GM19025 (cell line): ENCODE results near the gene EEFSEC.

Source experiments
- ATAC-seq: cut with Tn5 transposase; IDR thresholded peaks from one replicate; pipeline ENCODE4 v1.9.1; 2021; ENCODE audit warnings: mild to moderate bottlenecking, low read depth, moderate library complexity; ENCODE audit not compliant: unreplicated experiment

The EEFSEC gene

DNA sequence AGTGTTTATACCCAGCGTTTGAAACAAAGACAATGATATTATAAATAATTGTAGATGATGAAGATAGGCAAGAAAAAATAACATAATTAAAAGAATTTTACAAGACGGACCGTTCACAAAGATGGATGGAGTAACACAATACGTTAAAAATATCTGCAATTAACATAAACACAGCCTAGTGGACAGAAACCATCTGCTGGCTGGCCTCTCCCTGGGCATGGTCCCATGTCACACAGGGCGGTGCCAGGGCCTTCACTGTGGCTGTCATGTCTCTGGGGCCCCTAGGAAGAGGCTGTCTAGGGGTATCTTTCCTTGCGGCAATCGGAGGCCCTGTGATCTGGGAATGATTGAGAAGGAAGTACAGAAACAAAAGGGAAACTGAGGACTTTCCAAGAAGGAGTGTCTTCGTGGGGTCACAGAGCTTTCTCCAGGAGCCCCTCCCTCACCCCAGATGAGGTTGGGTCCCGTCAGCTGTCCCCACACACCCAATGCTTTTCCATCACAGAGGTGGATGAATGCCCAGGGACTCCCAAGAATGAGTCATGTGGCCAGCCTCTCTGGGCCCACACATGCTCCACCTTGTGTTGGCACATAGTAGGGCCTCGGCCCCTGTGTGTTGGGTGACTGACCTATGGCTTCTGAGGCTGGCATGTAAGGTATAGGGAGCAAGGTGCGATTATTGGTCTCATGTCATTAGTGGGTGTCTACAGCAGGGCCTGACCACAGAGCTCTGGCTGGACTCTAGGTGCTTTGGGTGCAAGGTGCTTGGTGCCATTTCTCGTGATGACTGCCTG, 226.3 kb downstream of the EEFSEC start:
- ATAC-seq = no peak

DNA sequence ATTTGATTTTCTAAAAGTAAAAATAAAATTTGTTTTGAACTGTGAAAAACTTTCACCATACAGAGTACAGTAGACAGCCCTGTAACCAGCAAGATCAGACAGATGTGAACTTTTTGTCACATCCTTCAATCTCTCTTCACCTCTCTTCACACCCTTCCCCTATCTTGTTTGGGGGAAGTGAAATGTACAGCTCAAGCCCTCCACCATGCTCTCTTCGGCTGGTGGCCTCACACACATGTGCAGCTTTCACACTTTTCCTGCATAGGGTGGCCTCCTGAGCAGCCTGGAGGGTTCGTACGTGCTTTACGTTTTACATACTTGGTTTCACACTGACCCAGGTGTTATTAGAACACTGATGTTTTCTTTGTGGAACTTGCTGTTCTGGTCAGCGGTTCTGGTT, 227.0 kb downstream of the EEFSEC start:
- ATAC-seq = no peak

DNA sequence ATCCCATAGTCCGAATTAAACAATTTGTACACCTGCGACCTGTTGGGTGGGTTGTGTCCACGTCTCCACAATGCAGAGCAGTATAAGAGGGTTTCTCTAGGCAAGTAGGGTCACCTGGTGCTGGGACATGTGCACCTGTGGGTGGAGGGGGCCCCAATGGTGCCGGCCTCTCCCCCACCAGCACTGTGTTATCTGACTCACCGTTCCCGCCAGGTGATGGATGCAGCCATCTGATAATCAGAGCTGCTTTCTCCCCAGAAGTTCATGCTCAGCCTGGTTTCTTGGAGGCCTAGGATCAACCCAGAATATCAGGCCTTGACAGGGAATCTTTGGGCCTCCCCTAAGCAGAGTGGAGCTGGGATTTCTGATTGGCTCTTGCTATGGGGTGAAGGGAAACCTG, 227.4 kb downstream of the EEFSEC start:
- no peak for ATAC-seq

DNA sequence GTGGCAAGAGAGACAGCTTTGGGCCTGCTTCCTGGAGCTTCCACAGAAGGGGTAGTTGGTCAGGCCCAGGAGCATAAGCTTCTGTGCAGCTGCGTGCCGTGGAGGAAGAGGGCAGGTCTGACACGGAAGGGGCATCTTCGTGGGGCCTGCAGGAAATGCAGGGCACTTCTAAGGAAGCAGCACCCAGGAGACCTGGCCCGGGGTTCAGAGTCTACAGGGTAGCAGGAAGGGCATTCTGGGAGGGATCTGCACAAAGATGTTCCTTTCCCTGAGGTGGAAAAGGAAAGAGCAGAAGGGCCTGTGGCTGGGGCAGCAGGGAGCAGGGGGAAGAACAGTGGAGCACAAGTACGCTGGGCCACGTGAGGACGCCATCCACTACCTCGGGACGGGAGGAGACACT, 228.3 kb downstream of the EEFSEC start:
- ATAC-seq = no peak

DNA sequence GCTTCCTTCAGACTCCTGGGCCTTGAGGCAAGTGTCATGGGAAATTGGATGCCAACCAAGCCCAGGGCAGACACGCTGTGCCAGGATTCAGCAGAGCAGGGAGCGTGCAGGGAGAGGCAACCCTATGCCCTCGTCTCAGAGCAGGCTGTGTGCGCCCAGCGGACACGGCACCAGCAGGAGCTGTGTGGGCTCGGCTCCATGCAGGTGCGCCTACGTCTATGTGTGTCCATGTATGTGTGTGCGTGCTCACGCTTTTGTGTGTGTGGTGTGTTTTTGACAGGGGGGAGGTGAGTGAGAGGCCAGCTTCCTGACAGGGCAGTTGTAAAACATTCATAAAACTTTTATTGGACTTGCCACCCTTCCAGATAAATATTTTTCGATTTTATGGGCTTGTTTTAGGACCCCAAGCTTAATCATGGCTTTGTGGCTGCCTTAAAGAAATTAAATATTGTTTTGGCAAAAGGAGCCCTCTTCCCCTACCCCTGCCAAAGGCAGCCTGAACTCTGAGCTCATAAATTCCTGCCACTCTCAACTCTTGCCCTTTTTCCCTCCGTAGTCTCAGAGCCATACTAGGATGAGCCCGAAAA, 229.0 kb downstream of the EEFSEC start:
- no peak for ATAC-seq

DNA sequence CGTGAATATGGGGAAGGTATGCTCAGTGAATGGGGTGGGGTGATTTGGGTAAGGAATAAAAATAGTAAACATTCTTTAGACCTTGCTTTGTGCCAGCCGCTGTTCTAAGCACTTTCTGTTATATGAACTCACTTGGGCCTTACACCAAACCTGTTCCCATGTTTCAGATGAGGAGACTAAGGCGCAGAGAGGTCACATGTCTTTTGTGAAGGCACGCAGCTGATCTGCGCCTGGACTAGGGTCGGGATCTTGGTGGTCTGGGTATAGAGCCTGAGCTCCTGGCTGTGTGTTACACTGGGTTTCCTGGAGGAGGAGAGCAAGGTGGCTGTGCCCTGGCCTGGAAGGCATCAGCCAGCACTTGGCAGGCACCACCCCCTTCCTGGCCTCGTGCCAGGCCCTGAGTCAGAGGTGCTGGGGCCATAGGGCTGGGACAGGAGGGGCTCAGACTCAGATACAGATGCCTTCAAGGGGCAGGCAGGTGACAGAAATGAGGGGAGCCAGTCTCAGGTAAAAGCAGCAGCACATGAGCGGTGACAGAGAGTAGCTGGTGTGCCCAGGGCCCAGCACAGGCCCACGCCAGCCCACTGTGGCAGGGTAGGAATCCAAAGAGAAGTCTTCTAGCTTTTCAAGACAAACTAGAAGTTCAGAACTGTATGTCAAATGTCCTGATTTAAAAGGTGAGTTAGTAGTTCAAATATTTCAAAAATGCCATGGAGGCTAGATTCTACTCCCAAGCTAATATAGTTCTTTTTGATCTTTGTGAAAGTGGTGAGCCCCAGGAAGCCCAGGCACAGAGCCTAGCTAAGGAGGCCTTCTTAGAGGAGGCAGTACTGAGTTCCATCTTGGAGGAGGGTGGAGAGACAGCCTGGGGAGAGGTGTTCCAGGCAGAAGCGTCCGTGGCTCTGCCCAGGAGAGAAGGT, 230.3 kb downstream of the EEFSEC start:
- no peak for ATAC-seq

DNA sequence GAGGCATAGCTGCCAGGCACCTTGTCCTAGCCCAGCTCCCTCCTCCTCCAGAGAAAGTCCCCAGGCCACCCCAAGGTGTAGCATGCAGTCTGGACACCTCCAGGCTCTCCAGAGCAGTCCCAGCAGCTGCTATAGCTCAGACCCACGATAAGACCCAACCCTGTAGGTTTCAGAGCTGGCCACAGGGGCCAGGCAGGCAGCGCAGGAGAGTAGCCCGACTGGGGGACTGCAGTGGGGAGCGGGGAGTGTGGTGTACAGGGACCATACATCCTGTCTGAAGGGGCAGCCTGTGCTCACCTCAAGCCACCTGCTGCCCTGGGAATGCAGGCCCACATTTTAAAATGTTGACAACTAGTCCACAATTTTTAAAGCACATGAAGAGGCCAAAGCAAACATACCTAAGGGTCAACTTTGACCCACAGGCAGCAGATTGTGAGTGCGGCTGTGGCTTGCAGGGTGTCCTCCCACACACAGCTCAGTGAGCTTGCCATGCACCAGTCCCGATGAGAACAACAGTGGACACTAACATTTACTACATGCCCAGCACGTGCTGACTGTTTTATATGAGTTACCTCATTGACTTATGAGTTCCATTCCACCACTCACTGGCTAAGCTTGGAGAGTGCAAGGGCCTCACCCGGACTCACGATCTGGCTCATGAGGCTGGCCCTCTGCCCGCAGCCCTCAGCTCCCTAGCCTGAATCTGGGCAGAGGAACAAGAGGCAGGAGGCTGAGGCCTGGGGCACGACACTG, 232.0 kb downstream of the EEFSEC start:
- ATAC-seq = no peak

DNA sequence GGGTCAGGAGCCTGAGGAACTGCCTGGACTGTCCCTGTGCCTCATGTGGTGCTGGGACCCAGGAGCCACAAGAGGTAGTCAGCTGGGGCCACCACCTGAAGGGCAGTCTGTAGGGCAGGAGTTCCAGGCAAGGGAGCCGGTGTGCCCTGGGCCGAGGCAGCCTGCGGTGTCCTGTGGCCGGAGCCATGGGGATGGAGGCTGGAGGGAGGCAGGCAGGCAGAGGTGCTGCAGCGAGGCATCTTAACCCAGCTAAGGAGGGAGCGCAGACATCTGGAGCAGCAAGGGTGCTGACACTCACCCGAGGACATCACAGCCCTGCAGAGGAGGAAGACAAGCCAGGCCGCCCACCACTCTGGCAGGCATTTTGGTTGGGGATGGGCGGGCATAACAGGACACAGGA, 235.7 kb downstream of the EEFSEC start:
- no peak for ATAC-seq

DNA sequence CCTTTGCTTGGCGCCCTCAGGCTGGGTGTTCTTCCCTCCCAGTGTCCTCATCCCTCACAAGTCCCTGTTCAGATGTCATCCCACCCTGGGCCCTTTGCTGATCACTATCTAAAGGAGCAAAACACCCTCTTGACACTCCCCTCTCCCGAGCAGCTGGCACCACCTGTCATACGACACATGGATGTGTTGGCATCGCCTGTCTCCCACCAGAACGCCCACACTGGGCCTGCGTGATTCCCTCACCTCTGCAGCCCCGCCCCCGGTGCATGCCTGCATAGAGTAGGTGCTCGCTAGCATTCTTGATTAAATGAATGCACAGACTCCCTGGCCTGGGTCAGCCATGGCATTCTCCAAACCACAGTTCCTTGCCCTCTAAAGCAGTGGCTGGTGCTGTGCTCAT, 237.6 kb downstream of the EEFSEC start:
- no peak for ATAC-seq

DNA sequence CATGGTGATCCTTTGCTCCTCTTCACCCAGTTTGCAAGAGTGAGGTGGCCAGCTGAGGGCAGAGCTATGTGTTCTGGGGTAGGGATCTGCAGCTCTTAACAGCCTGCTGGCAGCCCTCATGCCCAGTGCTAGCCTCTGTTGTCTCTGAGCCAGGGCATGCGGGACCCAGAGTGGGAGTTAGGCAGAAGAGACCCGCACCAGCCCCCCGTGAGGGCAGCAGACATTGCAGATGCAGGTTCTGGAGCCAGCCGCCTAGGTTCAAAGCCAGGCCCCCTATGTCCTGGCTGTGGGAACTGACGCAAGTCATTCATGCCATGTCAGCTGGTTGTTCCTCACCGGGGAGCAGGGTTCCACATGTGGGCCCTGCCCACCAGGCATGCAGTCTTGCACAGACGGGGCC, 238.7 kb downstream of the EEFSEC start:
- ATAC-seq = no peak

DNA sequence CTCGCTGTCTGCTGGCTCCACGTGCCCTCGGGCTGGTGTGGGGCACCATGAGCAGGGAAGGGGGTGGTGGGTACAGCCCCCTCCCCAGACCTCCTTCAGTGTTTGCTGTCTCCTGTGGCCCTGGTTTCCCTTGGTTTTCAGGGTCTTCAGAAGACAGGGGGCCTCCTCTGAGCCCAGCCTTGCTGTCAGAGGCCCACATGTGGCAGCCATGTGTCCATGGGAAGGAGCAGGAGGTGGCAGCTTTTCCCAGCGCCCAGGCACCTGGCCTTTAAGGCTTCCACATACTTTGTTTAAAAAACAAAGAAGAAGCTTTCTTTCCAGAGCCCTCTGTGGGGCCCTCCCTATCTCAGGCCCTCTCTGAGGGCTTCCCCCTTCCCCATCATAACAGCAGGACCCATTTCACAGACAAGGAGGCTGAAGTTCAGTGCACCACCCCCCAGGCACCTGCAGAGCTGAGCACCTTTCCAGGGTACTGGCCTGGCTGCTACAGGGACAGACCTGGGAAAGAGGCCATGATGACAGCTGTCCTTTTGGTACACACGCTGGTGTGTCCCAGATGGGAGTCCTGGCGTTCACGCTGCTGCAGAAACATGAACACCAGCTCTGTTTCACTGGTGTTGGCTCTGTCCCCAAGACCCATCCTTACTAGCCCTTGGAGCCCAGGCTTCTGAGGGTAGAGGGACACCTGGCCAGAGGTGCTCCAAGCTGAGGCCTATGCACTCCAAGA, 239.7 kb downstream of the EEFSEC start:
- no peak for ATAC-seq

DNA sequence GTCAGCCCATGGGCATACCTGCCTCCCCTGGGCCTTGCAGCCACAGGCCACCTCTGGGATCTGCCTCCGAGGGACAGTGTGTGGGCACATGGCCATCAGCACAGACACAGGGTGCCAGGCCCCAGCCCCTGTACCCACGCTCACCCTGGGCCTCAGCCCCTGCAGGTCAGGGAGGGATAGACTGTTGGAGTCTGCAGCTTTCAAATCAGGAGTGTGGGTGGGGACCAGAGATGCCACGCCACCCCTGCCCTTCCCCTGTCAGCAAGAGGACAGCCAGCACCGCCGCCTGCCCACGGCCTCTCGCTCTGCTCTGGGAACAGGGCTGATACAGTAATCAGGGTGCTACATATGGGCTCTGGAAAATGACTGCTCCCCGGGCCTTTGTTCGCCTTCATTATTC, 240.8 kb downstream of the EEFSEC start:
- ATAC-seq = no peak

DNA sequence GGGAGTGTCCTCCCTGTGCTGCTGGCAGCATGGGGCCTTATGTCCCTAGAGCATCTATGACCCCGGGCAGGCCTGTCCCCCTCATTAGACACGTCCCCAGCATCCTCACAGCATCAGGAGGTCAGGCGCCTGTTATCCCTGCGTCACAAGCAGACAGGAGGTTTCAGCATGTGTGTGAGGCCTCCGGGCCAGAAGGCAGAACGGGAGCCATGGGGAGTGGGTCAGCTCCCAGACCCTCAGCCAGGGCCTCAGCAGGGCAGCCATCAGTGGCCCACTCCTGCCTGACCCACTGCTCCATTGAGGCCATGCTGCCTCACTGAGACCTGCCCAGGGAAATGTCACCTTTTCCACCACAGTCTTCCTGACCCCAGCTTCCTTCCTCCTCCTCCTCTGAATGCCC, 241.8 kb downstream of the EEFSEC start:
- ATAC-seq = no peak

DNA sequence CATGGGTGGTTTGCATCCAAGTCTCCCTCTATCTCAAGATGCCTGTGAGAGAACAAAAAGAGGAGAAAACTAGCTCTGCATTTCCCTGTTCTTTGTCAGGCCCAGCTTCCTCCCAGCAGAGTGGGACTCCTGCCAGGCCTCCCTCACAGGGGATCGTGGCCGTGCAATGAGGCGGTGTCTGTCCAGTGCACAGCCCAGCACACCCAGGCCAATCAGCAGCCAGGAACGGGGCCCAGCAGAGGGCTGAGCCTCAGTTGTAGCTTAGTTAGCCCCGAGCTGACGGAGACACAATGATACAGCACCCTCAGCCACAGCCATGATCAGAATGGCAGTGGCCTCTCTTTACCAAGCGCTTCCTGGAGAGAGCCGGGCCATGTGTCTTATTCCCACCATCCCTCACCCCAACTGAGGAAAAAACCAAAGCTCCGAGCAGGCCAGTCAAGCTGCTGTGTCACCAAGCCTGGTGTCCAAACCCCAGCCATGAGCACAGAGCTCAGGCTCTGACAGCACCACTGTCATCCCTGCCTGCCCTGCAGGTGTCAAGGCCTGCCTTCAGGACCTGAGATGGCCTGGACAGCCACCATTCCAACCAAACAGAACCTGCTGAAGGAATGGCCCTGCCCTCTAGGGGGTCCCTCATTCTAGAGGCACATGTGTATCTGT, 242.3 kb downstream of the EEFSEC start:
- no peak for ATAC-seq

DNA sequence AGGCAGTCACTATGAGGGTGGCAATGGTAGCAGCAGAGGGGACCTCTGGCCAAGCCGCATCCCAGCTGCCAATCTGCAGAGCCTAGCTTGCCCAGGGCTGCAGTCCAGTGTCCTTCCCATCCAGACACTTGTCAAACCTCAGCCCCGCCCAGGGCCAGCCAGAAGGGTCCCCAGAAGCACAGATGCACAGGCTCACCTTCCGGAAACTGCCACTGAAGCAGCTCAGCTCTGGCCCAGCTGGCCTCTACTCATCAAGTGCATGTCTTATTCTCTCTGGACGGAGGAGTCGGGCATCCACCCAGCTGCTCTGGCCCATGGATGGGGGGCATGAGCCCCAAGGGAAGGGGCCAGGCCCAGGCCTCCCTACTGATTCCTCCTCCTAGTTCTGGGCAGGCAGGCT, 244.2 kb downstream of the EEFSEC start:
- no peak for ATAC-seq

DNA sequence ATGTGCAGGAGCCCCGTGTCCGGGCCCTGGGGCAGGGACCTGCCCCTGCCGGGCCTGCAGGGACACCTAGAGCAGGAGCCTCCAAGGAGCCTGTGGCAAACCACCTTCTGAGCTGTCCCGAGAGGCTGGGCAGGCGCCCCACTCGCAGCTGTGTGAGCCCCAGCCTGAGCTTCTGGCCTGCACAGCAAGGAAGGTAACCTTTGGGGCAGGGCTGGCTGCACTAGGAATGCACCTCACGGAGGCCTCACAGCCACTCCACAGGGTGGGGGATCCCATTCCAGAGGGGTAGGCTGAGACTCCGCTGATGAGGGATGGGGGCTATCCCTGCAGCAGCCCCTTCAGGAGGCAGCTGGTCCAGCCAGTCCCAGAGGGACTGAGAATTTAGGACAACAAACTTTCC, 245.3 kb downstream of the EEFSEC start:
- no peak for ATAC-seq

DNA sequence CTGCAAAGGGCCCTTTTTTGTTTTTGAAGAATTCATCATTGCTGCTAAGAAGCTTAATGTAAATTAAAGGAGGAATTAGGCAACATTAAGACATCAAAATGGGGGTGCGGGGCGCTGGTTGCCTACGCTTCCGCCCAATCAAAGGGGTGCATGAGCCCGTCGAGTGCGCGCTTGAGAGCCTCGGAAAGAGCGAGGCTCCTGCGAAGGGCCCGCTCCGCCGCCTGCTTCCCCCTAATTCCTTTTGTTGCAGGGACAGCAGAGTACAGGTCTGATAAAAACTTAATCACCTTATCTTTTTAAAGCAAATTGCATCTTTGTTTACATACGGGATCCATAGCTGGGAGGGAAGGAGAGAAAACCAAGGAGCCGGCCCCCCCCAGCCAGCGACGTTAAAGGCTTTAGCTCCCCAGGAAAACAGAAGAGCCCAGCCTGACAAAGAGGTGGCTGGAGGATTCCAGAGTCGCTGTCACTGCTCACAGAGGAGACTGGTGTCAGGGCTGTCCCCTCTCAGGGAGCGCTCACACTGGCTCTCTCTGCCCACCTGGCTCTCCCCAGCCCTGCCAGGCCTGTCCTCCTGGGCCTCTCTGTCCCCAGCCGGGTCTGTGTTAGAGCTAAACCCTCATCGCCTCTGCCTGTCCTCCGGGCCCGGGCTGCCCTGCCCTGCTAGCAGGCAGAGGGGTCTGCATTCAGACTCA, 246.1 kb downstream of the EEFSEC start:
- ATAC-seq = no peak

DNA sequence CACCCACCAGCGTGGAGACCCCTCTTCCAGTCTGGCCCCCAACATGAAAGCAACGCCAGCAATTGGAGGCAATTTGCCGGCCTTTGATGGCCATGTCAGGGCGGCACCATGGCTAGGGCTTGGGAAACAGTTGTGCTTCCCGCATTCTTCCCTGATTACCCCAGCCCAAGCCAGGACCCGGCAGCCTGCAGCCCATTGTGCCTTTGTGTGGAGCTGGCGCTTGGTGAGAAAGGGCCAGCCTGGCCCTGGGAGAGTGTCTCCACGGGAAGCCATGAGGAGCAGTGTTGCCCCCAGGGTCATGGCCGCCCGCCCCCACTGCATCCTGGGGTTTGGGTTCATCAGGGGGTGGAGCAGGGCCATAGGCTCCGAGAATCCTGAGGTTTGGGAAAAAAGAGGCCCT, 247.4 kb downstream of the EEFSEC start:
- ATAC-seq = no peak

DNA sequence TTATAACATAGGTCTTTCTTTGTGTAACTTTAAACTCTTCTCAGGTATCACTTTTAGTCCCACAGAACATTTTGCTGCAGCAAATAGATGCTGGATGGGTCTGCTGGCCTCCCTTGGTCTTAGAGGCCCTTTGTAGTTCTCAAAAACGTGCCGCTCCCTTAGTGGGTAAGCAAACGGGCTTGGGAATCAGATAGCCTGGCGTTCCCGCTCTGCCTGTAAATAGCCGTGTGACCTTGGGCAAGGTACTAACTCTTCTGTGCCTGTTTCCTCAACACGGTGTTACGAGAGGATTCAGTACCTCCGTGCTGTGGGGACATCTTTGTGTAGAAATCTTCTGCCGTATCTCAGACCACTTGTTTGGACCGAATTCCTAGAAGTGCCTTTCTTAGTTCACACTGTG, 249.0 kb downstream of the EEFSEC start:
- ATAC-seq = no peak
